Measurements from ENCODE around the gene SYNE1.
"Not testable (repeated sequence)": the region's sequence is repeated elsewhere in the genome, so short reads cannot be mapped to it uniquely, and the experiment has no call there.

SYNE1 gene

GRCh38 chr6:152348116-152348515 lies 289.0 kb downstream of the SYNE1 start:
- no peak overlapping the region for H3K4me3 ChIP-seq (ENCODE audit: low read depth, low read length)

GRCh38 chr6:152343735-152344360 lies 293.3 kb downstream of the SYNE1 start:
- no peak for DNase-seq (ENCODE audit: low read depth)

More at GRCh38 chr6:152348116-152348515, 289.0 kb downstream of the SYNE1 start:
- no peak for DNase-seq (ENCODE audit: low read depth)

GRCh38 chr6:152341596-152341995 lies 295.6 kb downstream of the SYNE1 start:
- no peak overlapping the region for H3K4me3 ChIP-seq (ENCODE audit: low read depth, low read length)
- no peak for DNase-seq (ENCODE audit: low read depth)

More at GRCh38 chr6:152343735-152344360, 293.3 kb downstream of the SYNE1 start:
- H3K4me3 ChIP-seq (ENCODE audit: low read depth, low read length), result no peak overlapping the region

- no peak overlapping the region for H3K4me3 ChIP-seq (ENCODE audit: low read depth, low read length)
- DNase-seq (ENCODE audit: low read depth), result no peak
Observed at GRCh38 chr6:152338335-152339125, 298.6 kb downstream of the SYNE1 start.

GRCh38 chr6:152334555-152334954 lies 302.6 kb downstream of the SYNE1 start:
- DNase-seq (ENCODE audit: low read depth), result no peak
- H3K4me3 ChIP-seq (ENCODE audit: low read depth, low read length), result no peak overlapping the region

GRCh38 chr6:152330961-152331360 lies 306.2 kb downstream of the SYNE1 start:
- no peak overlapping the region for H3K4me3 ChIP-seq (ENCODE audit: low read depth, low read length)
- no peak for DNase-seq (ENCODE audit: low read depth)

GRCh38 chr6:152329638-152330448 lies 307.3 kb downstream of the SYNE1 start:
- no peak overlapping the region for H3K4me3 ChIP-seq (ENCODE audit: low read depth, low read length)
- no peak for DNase-seq (ENCODE audit: low read depth)

GRCh38 chr6:152328200-152328599 lies 309.0 kb downstream of the SYNE1 start:
- DNase-seq (ENCODE audit: low read depth); H3K4me3 ChIP-seq (ENCODE audit: low read depth, low read length): not testable (repeated sequence)

GRCh38 chr6:152323376-152323775 lies 313.8 kb downstream of the SYNE1 start:
- H3K4me3 ChIP-seq (ENCODE audit: low read depth, low read length), result no peak overlapping the region
- DNase-seq (ENCODE audit: low read depth), result no peak

GRCh38 chr6:152318278-152318677 lies 318.9 kb downstream of the SYNE1 start:
- H3K4me3 ChIP-seq (ENCODE audit: low read depth, low read length), result no peak overlapping the region
- no peak for DNase-seq (ENCODE audit: low read depth)

- peak; percentile 55 for DNase-seq (ENCODE audit: low read depth)
- H3K4me3 ChIP-seq (ENCODE audit: low read depth, low read length), result no peak overlapping the region
Observed at GRCh38 chr6:152316024-152316423, 321.1 kb downstream of the SYNE1 start.

GRCh38 chr6:152314483-152314832 lies 322.7 kb downstream of the SYNE1 start:
- H3K4me3 ChIP-seq (ENCODE audit: low read depth, low read length), result no peak overlapping the region
- DNase-seq (ENCODE audit: low read depth), result no peak

GRCh38 chr6:152313542-152314482 lies 323.4 kb downstream of the SYNE1 start:
- no peak overlapping the region for H3K4me3 ChIP-seq (ENCODE audit: low read depth, low read length)
- no peak for DNase-seq (ENCODE audit: low read depth)

GRCh38 chr6:152312434-152312833 lies 324.7 kb downstream of the SYNE1 start:
- H3K4me3 ChIP-seq (ENCODE audit: low read depth, low read length), result no peak overlapping the region
- no peak for DNase-seq (ENCODE audit: low read depth)

GRCh38 chr6:152310371-152310954 lies 326.7 kb downstream of the SYNE1 start:
- no peak for DNase-seq (ENCODE audit: low read depth)
- no peak overlapping the region for H3K4me3 ChIP-seq (ENCODE audit: low read depth, low read length)

GRCh38 chr6:152309648-152310047 lies 327.5 kb downstream of the SYNE1 start:
- H3K4me3 ChIP-seq (ENCODE audit: low read depth, low read length), result no peak overlapping the region
- no peak for DNase-seq (ENCODE audit: low read depth)

GRCh38 chr6:152309006-152309405 lies 328.2 kb downstream of the SYNE1 start:
- no peak overlapping the region for H3K4me3 ChIP-seq (ENCODE audit: low read depth, low read length)
- no peak for DNase-seq (ENCODE audit: low read depth)

- no peak overlapping the region for H3K4me3 ChIP-seq (ENCODE audit: low read depth, low read length)
- DNase-seq (ENCODE audit: low read depth), result no peak
Observed at GRCh38 chr6:152308306-152308705, 328.9 kb downstream of the SYNE1 start.

- no peak for DNase-seq (ENCODE audit: low read depth)
- no peak overlapping the region for H3K4me3 ChIP-seq (ENCODE audit: low read depth, low read length)
Observed at GRCh38 chr6:152305672-152306071, 331.5 kb downstream of the SYNE1 start.
